DOHH2 (cell line): Measurements from ENCODE around the gene NKD1.

Source experiments
- H3F3A ChIP-seq: fragments of 200-600 bp; sonication (generic), shearing (Covaris generic); 2 replicates; pipeline ENCODE4 v1.6.0; 2016; ENCODE audit warnings: antibody characterized with exemption, mild to moderate bottlenecking; ENCODE audit not compliant: control insufficient read depth, insufficient read depth
- H3K27ac ChIP-seq: fragments of 200-600 bp; sonication (generic); 2 replicates; pipeline ENCODE4 v1.5.1; 2014; ENCODE audit warnings: low read depth, mild to moderate bottlenecking, low read length, moderate library complexity
- H3K27me3 ChIP-seq: fragments of 200-600 bp; sonication (generic); 2 replicates; pipeline ENCODE4 v1.6.1; 2014; ENCODE audit warnings: mild to moderate bottlenecking, low read length, mixed read lengths; ENCODE audit not compliant: control insufficient read depth
- H3K36me3 ChIP-seq: fragments of 200-600 bp; sonication (generic); 2 replicates; pipeline ENCODE4 v1.6.1; 2014; ENCODE audit warnings: mild to moderate bottlenecking, low read length, moderate library complexity, mixed read lengths; ENCODE audit not compliant: control insufficient read depth
- H3K4me1 ChIP-seq: fragments of 200-600 bp; sonication (generic); 2 replicates; pipeline ENCODE4 v1.6.1; 2014; ENCODE audit warnings: mild to moderate bottlenecking, low read length, mixed read lengths; ENCODE audit not compliant: control insufficient read depth
- H3K4me2 ChIP-seq: fragments of 200-600 bp; sonication (generic); 2 replicates; pipeline ENCODE4 v1.6.0; 2014; ENCODE audit warnings: mild to moderate bottlenecking, low read length, moderate library complexity
- H3K4me3 ChIP-seq: fragments of 200-600 bp; sonication (generic); 2 replicates; pipeline ENCODE4 v1.5.1; 2014; ENCODE audit warnings: mild to moderate bottlenecking, low read length, mixed read lengths
- H3K79me2 ChIP-seq: fragments of 200-600 bp; sonication (generic); 2 replicates; pipeline ENCODE4 v1.6.1; 2014; ENCODE audit warnings: mild to moderate bottlenecking, low read length, mixed read lengths; ENCODE audit not compliant: control insufficient read depth
- H3K9me2 ChIP-seq: fragments of 200-600 bp; sonication (generic); replicated peaks from 2 replicates; pipeline ENCODE4 v1.6.1; 2014; ENCODE audit warnings: mild to moderate bottlenecking, low read length, mixed read lengths; ENCODE audit not compliant: control insufficient read depth
- H3K9me3 ChIP-seq: fragments of 200-600 bp; sonication (generic); 2 replicates; pipeline ENCODE4 v1.6.1; 2014; ENCODE audit warnings: antibody characterized with exemption, low read length, mixed read lengths; ENCODE audit not compliant: control insufficient read depth, insufficient read depth
- H4K20me1 ChIP-seq: fragments of 200-600 bp; sonication (generic); 2 replicates; pipeline ENCODE4 v1.6.0; 2014; ENCODE audit warnings: low read depth, mild to moderate bottlenecking, antibody characterized with exemption, low read length, moderate library complexity; ENCODE audit not compliant: control insufficient read depth, insufficient read depth
- EZH2phosphoT487 ChIP-seq: fragments of 200-600 bp; sonication (generic); IDR thresholded peaks from 2 replicates; pipeline ENCODE4 v1.6.1; 2017; ENCODE audit warnings: borderline replicate concordance, mild to moderate bottlenecking, antibody characterized with exemption, low read length, moderate library complexity, mixed read lengths
- TF ChIP-seq, protein P1 (sequence below): fragments of 200-600 bp; sonication (generic); IDR thresholded peaks from one replicate; pipeline ENCODE4 v1.5.1; 2014; ENCODE audit warnings: antibody characterized with exemption, mild to moderate bottlenecking, low read depth, low read length; ENCODE audit not compliant: poor library complexity, severe bottlenecking

The NKD1 gene

GRCh38 chr16:50611995-50612848 lies 64.0 kb downstream of the NKD1 start:
- H3K27ac ChIP-seq = no peak overlapping the region
- no peaks in the 10 kb centered on the region for H3K9me3 ChIP-seq
- no peak overlapping the region for H3K4me3 ChIP-seq
- no peak for TF ChIP-seq EZH2phosphoT487
- TF ChIP-seq, protein P1, sequence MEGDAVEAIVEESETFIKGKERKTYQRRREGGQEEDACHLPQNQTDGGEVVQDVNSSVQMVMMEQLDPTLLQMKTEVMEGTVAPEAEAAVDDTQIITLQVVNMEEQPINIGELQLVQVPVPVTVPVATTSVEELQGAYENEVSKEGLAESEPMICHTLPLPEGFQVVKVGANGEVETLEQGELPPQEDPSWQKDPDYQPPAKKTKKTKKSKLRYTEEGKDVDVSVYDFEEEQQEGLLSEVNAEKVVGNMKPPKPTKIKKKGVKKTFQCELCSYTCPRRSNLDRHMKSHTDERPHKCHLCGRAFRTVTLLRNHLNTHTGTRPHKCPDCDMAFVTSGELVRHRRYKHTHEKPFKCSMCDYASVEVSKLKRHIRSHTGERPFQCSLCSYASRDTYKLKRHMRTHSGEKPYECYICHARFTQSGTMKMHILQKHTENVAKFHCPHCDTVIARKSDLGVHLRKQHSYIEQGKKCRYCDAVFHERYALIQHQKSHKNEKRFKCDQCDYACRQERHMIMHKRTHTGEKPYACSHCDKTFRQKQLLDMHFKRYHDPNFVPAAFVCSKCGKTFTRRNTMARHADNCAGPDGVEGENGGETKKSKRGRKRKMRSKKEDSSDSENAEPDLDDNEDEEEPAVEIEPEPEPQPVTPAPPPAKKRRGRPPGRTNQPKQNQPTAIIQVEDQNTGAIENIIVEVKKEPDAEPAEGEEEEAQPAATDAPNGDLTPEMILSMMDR = no peak
- no peaks in the 10 kb centered on the region for H3K27me3 ChIP-seq
- H3K4me2 ChIP-seq = no peak overlapping the region
- H4K20me1 ChIP-seq = no peaks in the 10 kb centered on the region
- H3K9me2 ChIP-seq = no peaks in the 10 kb centered on the region
- H3K79me2 ChIP-seq = no peaks in the 10 kb centered on the region
- H3K36me3 ChIP-seq = no peaks in the 10 kb centered on the region
- no peaks in the 10 kb centered on the region for H3K4me1 ChIP-seq
- no peaks in the 10 kb centered on the region for H3F3A ChIP-seq

- no peak for TF ChIP-seq EZH2phosphoT487
- TF ChIP-seq, protein P1 = no peak
- no peaks in the 10 kb centered on the region for H3K79me2 ChIP-seq
- H3F3A ChIP-seq = no peaks in the 10 kb centered on the region
- H3K9me2 ChIP-seq = no peaks in the 10 kb centered on the region
- H3K36me3 ChIP-seq = no peaks in the 10 kb centered on the region
- H3K4me1 ChIP-seq = no peaks in the 10 kb centered on the region
- H3K27me3 ChIP-seq = no peaks in the 10 kb centered on the region
- no peaks in the 10 kb centered on the region for H3K9me3 ChIP-seq
- H3K4me2 ChIP-seq = no peak overlapping the region
- H3K4me3 ChIP-seq = no peak overlapping the region
- H3K27ac ChIP-seq = no peak overlapping the region
- H4K20me1 ChIP-seq = no peaks in the 10 kb centered on the region
Measured at GRCh38 chr16:50612849-50613198, 64.6 kb downstream of the NKD1 start.

- H3K79me2 ChIP-seq = no peaks in the 10 kb centered on the region
- TF ChIP-seq, protein P1 = no peak
- no peak for TF ChIP-seq EZH2phosphoT487
- no peaks in the 10 kb centered on the region for H4K20me1 ChIP-seq
- no peak overlapping the region for H3K4me3 ChIP-seq
- H3K9me3 ChIP-seq = no peaks in the 10 kb centered on the region
- H3K36me3 ChIP-seq = no peaks in the 10 kb centered on the region
- no peaks in the 10 kb centered on the region for H3K9me2 ChIP-seq
- H3F3A ChIP-seq = no peaks in the 10 kb centered on the region
- no peak overlapping the region for H3K27ac ChIP-seq
- H3K27me3 ChIP-seq = no peaks in the 10 kb centered on the region
- H3K4me1 ChIP-seq = no peaks in the 10 kb centered on the region
- no peak overlapping the region for H3K4me2 ChIP-seq
Measured at GRCh38 chr16:50613281-50613963, 65.2 kb downstream of the NKD1 start.
